HCEC 1CT (cell line): Measurements from ENCODE around the gene C14orf180.
"Not testable (repeated sequence)": the region's sequence is repeated elsewhere in the genome, so short reads cannot be mapped to it uniquely, and the experiment has no call there.

Source experiments
- DNase-seq: peaks from one replicate; pipeline ENCODE4 v3.0.0-alpha.2; 2017

The C14orf180 gene

DNA sequence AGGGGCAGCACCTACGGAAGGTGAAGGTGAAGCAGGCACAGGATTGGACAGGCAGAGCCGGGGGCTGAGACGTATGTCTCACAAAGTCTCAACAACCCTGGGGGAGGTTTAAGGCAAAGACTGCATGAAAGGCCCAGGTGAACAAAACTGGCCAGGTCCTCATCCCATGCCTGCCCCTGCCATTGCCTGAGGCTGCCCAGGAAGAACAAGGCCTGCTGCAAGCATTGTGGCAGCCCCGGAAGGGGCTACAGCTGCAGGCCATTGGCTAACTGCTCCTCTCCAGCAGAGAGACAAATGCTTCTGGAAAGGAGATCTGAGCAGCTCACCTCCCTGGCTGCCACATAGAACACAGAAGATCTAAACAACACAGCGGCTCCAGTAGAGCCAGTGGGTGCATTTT lies 45.4 kb downstream of the C14orf180 start:
- no peak for DNase-seq

DNA sequence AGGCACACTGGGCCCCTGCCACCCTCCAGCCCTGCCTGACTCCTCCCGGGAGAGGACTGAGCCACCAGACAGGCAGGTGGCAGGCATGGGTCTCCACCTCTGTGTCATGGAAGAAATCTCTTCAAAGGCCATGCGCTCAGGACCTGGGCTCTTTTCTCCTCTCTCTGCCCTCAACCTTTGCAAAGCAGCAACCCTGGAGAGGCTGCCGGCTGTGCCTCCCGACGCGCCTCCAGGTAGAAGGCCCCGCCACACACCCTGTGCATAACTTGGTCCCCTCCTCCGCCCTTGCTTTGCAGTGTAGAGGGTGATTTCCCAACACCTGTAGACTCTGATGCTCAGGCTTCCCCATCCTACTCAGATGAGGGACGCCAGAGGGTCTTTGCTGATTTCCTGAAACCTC lies 53.2 kb downstream of the C14orf180 start:
- no peak for DNase-seq

DNA sequence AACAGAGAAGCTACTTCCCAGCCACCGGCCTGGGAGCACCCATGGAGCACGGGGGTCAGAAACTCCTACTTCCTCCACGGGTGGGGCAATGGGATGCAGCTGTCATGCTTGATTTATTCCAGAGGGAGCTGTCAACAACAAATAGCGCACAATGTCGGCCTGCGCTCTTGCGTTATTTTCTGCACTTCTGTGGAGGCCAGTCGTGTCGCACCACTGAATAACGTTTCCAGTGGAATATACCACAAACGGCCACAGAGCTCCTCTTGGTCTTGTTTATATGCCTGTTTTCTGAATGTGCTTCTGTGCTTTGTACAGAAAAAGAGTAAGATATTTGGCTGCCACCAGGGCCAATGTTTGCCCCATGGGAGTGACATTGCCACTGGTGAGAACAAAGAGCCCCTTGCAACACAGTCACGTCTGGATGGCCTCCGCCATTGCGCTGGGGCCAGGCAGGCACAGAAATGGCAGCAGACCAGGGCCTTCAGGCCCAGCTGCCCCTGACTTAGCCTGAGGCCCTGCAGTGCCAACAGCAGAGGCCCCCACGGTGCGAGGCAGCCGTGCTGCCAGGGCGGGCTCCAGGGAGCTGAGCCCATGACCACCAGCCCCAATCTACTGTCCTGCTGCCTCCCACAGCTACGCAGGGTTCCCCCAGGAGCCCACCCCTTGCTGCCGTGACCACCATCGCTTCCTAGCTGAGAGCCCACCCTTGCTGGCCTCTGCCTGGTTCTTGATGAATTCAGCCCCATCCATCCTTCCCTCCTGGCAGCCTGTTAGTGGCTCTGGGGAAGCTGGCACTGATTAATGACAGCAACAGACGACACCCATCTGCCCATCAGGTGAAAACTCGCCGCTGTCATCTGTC lies 53.9 kb downstream of the C14orf180 start:
- no peak for DNase-seq

DNA sequence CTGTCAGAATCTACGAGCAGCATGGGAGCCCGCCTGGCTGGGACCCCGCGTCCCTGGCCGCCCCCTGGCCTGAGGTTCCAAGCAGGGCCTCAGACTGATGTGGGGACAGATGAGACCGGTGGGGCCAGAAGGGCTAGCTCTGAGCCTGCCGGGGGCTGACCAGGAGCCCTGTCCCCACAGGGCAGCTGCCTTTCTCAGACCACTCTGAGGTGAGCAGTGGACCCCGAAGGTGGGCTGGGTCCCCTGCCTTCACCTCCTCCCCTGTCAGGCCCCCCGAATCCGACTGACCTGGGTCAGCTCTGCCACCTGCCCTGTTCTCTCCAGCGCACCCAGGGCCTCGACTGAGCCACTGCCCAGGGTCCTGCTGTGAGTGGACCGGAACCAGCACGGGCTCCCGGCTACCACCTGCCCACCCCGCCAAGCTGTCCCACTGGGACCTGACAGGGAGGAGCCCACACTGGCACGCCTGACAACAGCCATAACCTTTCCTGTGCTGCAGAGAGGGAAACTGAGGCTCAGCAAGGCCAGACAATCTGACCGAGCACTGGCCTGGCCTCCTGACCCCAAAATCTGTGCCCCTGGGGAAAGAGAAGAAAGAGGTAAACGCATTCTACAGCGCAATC lies 54.7 kb downstream of the C14orf180 start:
- no peak for DNase-seq

DNA sequence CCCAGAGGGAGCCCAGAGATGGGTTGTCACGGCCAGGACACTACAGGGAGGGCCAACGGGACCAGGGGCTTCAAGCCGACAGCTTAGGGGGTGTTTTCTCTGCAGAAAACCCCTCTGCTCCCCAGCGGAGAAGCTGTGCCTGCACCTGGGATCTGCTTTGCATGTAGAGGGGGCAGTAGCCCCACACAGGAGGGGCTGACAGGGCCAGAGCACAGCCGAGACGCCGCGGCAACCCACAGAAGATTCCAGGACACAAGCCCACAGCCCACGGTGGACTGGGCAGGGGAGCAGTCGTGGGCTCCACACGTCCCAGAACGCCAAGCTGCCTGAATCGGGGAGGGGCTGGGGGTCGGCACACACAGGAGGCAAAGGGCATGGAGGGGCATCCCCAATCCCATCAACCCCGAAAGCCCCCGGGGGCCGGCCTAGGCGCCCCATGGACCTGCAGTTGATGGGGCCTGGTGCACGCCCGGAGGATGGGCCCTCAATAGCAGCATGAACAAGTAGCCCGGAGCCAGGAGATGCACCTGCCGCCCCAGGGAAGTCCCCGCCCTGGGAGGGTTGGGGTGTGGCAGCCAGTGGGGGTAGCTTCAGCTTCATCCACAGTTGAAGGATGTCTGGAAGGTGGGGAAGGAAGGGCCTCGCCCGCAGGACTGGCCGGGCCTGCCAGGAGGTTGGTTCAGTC lies 55.5 kb downstream of the C14orf180 start:
- DNase-seq: no peak

DNA sequence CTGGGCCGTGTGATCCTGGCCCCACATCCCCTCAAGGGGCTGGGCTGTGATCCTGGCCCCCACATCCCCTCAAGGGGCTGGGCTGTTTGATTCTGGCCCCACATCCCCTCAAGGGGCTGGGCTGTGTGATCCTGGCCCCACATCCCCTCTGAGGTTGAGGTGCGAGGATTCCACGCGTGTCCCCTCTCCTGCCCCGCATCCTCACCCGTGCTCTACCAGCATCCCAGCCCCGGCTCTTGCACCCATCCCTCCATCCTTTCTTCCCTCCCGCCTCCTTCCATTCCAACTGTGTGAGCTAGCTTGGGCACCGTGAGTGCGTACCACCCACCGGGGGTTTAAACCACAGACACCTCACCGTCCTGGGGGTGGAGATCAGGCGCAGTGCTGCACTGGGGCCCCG lies 56.2 kb downstream of the C14orf180 start:
- DNase-seq: no peak

DNA sequence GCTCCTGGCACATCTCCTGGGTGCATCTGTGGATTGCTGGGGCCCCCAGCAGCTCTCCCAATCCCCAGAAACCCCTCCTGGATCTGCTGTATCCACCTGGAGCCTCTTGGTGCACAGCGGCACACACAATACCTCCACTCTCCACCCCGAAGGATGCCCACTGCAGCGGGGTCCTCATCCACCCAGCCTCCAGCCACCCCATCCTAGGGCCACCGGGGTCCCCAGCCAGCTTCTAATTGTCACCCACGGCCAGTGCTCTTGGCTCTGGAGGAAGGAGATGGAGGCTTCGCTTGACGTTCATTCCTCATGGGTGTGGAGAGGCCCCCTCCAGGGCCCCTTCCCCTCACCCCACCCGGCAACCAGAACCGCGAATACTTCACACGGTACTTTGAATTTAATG lies 56.6 kb downstream of the C14orf180 start:
- no peak for DNase-seq

DNA sequence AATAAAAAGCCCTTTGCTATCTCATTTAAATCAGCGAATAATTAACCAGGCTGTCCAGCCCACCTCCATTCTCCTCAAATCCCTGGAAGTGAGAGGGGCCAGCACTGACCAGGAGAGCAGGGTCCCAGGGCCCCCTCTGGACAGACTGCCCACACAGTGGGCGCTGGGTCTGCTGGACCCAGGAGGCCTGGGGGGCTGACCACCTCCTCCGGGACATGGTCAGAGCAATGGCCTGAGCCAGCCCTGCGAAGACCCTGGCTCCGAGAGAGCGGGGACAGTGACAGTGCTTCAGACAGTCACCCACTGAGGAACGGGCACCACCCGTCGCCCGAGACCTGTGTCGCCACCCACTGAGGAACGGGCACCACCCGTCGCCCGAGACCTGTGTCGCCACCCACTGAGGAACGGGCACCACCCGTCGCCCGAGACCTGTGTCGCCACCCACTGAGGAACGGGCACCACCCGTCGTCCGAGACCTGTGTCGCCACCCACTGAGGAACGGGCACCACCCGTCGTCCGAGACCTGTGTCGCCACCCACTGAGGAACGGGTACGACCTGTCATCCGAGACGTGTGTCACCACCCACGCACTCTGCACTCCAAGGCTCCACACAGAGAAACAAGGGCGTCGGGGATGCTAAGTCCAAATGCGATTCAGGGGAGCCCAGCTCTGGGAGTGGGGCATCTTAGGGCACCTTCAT lies 57.4 kb downstream of the C14orf180 start:
- DNase-seq: not testable (repeated sequence)

DNA sequence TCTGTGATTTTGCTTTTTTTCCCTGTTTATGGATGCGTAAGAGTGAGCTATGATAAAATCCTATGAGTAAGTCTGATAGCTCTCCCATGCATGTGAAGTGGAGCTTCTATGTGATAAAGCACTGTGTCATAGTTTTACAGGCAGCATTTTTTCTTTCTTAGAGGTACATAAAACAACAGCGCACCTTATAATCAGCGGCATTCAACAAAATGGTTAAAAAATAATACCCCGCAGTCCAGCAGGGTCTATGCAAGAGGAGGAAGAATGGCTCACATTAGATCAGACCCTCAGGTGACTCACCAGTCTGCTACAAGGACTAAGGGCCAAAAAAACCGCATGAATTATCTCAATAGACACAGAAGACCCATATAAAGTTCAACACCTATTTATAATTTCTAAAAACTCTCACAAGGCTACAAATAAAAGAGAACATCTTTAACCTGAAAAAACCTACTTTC lies 58.0 kb downstream of the C14orf180 start:
- no peak for DNase-seq

DNA sequence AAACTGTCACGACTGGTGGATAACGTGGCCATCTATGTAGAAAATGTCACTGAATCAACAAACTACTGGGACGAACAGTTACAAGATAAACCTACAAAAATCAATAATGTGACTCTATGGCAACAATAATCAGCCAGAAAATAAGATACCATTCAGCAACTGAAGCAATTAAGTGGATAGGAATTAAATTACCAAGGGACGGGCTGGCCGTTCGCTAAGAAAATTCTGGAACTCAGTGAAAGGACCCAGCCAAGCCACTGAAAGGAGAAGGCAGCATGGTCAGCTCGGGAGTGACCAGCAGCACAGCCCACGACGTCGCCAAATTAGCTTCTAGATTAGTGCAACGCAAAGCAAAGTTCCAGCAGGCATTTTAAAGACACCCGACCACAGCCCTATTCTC lies 58.6 kb downstream of the C14orf180 start:
- DNase-seq: no peak

DNA sequence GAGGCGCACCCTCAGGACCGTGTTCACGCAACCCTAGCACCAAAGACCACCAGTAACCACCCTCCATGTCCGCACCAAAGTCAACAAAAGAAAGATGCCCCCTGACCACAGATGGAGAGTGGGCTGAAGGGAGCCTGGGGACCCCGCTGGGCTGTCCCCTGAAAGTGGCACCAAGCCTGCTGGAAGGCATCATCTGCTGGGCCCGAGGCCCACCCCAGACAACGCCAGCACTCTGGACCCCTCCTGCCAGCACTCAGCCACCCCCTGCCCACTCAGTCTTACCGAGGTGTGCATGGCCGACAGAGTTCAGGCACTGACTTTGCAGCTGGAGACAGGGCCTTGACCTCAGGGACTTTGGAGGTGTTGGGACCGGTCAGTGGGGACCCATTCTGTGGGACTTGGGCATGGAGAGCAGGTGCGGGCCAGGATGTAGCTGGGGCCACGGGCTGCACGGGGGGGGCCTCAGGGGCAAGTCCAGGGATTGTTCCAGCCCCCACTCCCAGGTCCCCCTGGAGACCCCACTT lies 59.4 kb downstream of the C14orf180 start:
- no peak for DNase-seq

DNA sequence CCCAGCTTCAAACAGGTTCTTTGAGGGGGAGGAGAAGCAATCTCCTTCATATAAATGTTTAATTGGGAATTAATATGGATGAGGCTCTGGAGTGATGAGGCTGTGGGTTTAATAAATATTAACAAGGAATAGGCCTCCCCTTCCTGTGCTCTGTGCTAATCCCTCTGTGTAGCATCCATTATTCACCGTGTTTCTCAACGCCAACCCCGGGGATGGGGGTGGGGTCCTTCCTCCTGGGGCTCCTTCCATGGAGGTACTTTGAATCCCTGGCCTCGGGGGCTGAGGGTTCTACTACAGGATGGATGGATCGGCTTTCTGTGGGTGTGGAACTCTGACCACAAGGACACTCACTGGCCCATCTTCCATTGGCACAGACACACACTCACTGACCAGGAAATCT lies 59.9 kb downstream of the C14orf180 start:
- DNase-seq: no peak
